HG02840 (cell line): ENCODE measurements around the gene AMOT.

Experiments
- ATAC-seq: cut with Tn5 transposase; IDR thresholded peaks from one replicate; pipeline ENCODE4 v1.9.1; 2021; ENCODE audit warnings: mild to moderate bottlenecking, moderate library complexity, moderate number of reproducible peaks; ENCODE audit not compliant: unreplicated experiment, low FRiP score

Gene AMOT

DNA sequence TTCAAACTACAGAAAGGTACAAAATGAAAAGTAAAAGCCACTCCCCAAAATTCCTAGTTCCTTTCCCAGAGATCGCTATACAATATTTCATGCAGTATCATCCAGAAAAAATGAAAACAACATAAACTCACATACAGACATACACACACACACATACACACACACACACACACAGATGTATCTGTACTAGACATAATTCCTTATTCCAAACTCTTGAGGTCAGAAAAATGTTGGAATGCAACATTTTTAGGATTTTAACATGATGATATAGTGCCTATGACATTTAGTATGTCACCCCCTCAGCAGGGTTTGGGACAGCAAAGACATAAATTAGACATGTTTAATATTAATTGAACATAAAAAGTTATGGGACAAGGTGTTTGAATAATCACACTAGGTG lies 87.5 kb downstream of the AMOT start:
- no peak for ATAC-seq

DNA sequence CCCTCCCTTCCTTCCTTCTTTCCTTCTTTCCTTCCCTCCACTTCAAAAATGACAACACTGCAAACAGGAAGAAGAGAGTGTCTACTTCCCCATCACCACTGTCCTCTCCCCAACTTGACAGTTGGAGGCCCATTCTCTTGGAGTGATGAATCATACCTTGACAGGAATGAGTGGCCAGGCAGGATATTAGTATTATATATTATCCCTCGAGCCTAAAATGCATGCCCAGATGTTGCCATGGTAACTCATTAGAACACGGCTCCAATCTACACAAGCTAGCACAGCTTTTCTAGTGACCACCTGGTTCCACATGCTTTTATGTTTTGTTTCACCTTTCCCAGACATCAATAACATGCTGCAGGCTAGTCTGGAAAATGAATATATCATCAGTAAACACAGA lies 89.6 kb downstream of the AMOT start:
- no peak for ATAC-seq

DNA sequence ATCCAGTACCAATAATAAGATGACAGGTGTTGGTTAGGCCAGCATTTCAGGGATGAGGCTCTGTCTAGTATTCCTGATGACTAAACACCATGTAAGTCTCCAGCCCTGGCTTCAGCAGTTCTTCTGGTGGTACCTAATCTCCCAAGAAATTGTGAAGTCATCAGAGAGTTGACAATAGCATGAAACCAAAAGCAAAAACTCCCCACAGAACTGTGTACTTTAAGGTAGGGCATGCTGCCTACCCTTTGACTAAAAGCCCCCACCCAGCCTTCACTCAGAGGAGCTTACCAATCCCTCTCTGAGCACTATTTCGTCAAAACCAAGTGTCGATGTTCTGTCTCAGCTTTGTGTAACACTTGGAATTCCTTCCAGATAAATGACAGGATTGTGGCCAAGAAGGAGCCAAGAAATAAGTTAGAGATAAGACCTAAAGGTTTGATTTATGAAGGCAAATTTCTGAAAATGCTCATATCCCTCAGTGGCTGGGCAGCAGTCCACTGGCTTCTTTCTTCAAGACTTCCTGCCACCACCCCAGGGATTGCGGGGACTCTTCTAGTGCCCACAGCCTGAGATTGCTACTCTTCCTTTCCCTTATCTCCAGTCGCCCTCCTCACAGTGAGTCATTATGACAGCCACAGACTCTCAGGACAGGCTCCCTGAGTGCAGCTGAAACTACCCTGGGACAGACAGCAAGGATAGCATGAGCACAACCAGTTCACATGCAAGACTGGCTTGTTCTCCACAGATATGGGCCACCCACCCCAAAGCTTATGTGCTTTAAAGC lies 93.6 kb downstream of the AMOT start:
- no peak for ATAC-seq

DNA sequence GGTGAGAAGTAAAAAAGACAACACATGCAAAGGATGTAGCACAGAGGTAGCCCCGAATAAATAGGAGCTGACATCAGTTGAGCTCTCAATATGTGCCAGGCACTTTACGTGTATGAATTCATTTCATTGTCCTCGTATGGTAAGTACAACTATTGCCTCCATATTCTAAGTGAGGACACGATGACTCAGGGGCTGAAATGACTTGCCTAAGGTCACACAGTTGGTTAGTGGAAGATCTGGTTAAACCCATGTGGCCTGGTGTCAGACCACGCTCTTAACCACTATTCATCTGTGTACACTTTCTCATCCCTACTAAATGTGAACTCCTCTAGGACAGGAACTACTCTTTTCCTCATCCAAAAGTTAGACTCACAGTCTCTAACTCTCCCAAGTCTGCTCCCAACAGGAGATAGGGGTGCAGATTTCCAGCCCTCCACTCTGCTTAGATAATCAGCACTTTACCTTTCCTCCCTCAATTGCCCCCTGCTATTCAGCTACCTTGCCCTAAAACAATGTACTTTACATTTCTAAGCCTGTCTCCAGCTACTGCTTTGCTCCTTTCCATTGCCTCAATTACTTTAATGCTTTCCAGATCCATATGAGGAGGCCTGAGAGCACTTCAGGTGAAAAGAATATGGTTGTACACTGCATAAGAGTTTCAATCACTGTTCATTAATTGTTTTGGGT lies 102.1 kb downstream of the AMOT start:
- no peak for ATAC-seq

DNA sequence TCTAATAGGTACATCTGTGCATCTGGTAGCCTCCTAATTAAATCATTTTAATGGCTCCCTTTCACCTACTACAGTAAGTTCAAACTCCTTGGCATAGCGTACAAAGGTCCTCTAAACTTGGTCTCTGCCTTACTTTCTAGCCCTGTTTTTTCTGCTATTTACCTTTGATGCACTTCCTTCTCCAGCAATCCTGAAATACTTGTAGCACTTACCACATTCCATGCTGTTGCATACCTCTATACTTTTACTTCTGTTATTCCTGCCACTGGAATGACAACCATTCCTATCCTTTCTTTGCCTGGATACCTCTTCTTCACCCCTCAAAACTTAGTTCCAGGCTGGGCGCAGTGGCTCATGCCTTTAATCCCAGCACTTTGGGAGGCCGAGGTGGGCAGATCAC lies 104.3 kb downstream of the AMOT start:
- no peak for ATAC-seq

DNA sequence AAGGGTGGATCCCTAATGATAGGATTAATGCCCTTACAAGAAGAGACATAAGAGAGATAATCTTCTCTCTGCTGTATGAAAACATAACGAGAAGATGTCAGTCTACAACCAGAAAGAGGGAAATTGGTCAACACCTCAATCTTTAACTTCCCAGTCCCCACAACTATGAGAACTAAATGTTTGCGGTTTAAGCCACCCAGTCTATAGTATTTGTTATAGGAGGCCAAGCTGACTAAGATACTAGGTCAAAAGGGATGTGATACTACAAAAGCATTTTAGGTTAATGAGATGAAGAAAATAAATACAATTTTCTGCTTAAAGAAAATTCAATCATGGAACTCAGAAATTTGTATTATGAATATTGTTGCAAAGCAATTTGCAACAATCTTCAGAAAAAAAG lies 105.5 kb downstream of the AMOT start:
- no peak for ATAC-seq

DNA sequence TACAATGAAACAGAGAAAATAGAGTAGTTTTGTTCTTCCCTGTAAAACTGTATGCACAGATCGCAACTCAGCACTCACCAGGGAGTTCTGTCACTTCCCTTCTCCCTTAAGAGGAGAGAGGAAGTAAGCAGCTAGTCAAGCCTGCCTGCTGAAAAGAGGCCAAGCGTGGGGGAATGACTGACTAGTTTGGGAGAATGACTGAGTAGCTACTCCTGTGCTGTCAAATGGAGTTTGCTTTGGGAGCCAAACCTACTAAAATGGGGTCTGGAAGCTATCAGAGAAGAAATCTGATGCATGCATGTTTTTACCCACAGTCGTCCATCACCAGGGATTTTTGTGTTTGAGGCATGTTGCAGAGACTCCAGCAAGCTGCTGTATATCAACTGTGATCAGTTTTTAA lies 106.3 kb downstream of the AMOT start:
- ATAC-seq = no peak

DNA sequence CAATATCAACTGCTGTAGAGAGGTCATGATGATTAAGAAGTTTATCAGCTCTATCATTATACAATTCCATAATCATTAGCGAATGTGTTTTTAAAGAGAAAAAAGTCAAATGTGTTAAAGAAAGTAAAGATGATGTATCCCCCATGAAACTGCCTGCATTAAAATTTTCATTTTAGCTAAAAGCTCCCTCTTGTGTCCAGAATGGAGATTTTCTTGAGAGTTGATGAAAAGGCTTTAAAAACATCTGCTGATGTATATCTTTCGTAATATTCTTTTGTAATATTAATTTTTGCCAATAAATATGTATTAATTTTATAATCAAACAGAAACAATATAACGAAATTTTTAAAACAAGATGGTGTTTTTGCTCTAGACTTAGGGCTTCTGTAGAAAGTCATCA lies 108.8 kb downstream of the AMOT start:
- no peak for ATAC-seq
